Adipocyte (in vitro differentiated cells): Measurements from ENCODE around the gene UBN2.

Source experiments
- DNase-seq: peaks from one replicate; pipeline ENCODE4 v3.0.0-alpha.2; 2015; ENCODE audit warnings: low read depth
- H3K27me3 ChIP-seq: replicated peaks from 2 replicates; pipeline ENCODE4 v1.7.0; 2013; ENCODE audit warnings: mild to moderate bottlenecking, low read length, moderate library complexity; ENCODE audit not compliant: control insufficient read depth, insufficient read depth
- H3K36me3 ChIP-seq: 2 replicates; pipeline ENCODE4 v1.7.0; 2013; ENCODE audit warnings: low read length, mild to moderate bottlenecking, moderate library complexity; ENCODE audit not compliant: control insufficient read depth, insufficient read depth, severe bottlenecking
- H3K4me1 ChIP-seq: 2 replicates; pipeline ENCODE4 v1.7.0; 2013; ENCODE audit warnings: mild to moderate bottlenecking, low read length, moderate library complexity; ENCODE audit not compliant: control insufficient read depth, insufficient read depth
- H3K4me3 ChIP-seq: 2 replicates; pipeline ENCODE4 v1.7.0; 2013; ENCODE audit warnings: mild to moderate bottlenecking, low read length, moderate library complexity
- H3K9ac ChIP-seq: 2 replicates; pipeline ENCODE4 v1.7.0; 2013; ENCODE audit warnings: mild to moderate bottlenecking, low read length, moderate library complexity
- H3K9me3 ChIP-seq: 2 replicates; pipeline ENCODE4 v1.7.0; 2013; ENCODE audit warnings: mild to moderate bottlenecking, low read length, moderate library complexity; ENCODE audit not compliant: control insufficient read depth

UBN2 gene

GRCh38 chr7:139334399-139335150 lies 103.5 kb downstream of the UBN2 start:
- Histone ChIP-seq H3K36me3 (no peaks in the 10 kb centered on the region), H3K4me1 (peaks cover under 1% of the 10 kb centered on the region), H3K9me3 (no peaks in the 10 kb centered on the region), H3K4me3 (no peak overlapping the region), H3K27me3 (no peaks in the 10 kb centered on the region), H3K9ac (no peak overlapping the region)
- no peak for DNase-seq

GRCh38 chr7:139339025-139339424 lies 108.0 kb downstream of the UBN2 start:
- H3K4me3 ChIP-seq = no peak overlapping the region
- peaks cover 10% of the 10 kb centered on the region for H3K4me1 ChIP-seq
- no peaks in the 10 kb centered on the region for H3K36me3 ChIP-seq
- no peak for DNase-seq
- H3K9ac ChIP-seq = no peak overlapping the region
- peaks cover 2% of the 10 kb centered on the region for H3K9me3 ChIP-seq
- H3K27me3 ChIP-seq = no peaks in the 10 kb centered on the region

- Histone ChIP-seq H3K4me3 (peak overlapping the region; percentile 99), H3K27me3 (no peaks in the 10 kb centered on the region), H3K4me1 (peaks cover 10% of the 10 kb centered on the region), H3K9me3 (peaks cover 2% of the 10 kb centered on the region), H3K9ac (peak overlapping the region; percentile 100), H3K36me3 (no peaks in the 10 kb centered on the region)
- no peak for DNase-seq
Observed at GRCh38 chr7:139339698-139340036, 108.6 kb downstream of the UBN2 start.

- H3K4me1 ChIP-seq = peaks cover 10% of the 10 kb centered on the region
- peak overlapping the region; percentile 100 for H3K9ac ChIP-seq
Observed at GRCh38 chr7:139340037-139340807, 109.2 kb downstream of the UBN2 start.

GRCh38 chr7:139340808-139341057 lies 109.7 kb downstream of the UBN2 start:
- Histone ChIP-seq H3K36me3 (peaks cover 5% of the 10 kb centered on the region), H3K27me3 (no peaks in the 10 kb centered on the region), H3K9me3 (peaks cover 2% of the 10 kb centered on the region), H3K4me3 (peak overlapping the region; percentile 99), H3K9ac (peak overlapping the region; percentile 100), H3K4me1 (peaks cover 10% of the 10 kb centered on the region)
- no peak for DNase-seq

More at GRCh38 chr7:139340037-139340807, 109.2 kb downstream of the UBN2 start:
- no peaks in the 10 kb centered on the region for H3K27me3 ChIP-seq
- peaks cover 2% of the 10 kb centered on the region for H3K9me3 ChIP-seq
- DNase-seq = peak; percentile 99
- H3K36me3 ChIP-seq = peaks cover under 1% of the 10 kb centered on the region
- H3K4me3 ChIP-seq = peak overlapping the region; percentile 99

GRCh38 chr7:139341058-139341775 lies 110.2 kb downstream of the UBN2 start, which contains the start of gene FMC1:
Gene FMC1 (plus strand): TSS chr7:139341337. CDS start chr7:139341385, 48 bp downstream.
- Histone ChIP-seq H3K36me3 (peaks cover 10% of the 10 kb centered on the region), H3K4me3 (peak within 1 kb of the TSS; percentile 99), H3K27me3 (no peaks in the 10 kb centered on the region), H3K9ac (peak within 1 kb of the TSS; percentile 100), H3K4me1 (peaks cover 10% of the 10 kb centered on the region), H3K9me3 (peaks cover 2% of the 10 kb centered on the region)
- DNase-seq = peak; percentile 96

- Histone ChIP-seq H3K27me3 (no peaks in the 10 kb centered on the region), H3K9me3 (peaks cover 2% of the 10 kb centered on the region)
Observed at GRCh38 chr7:139341776-139342226, 110.8 kb downstream of the UBN2 start.

GRCh38 chr7:139345042-139345441 lies 114.0 kb downstream of the UBN2 start:
- Histone ChIP-seq H3K27me3 (no peaks in the 10 kb centered on the region), H3K9me3 (no peaks in the 10 kb centered on the region), H3K9ac (no peak overlapping the region), H3K4me3 (no peak overlapping the region), H3K36me3 (peaks cover 25% of the 10 kb centered on the region), H3K4me1 (peaks cover 7% of the 10 kb centered on the region)
- no peak for DNase-seq

More at GRCh38 chr7:139341776-139342226, 110.8 kb downstream of the UBN2 start:
- Histone ChIP-seq H3K9ac (peak overlapping the region; percentile 100), H3K36me3 (peaks cover 16% of the 10 kb centered on the region), H3K4me3 (peak overlapping the region; percentile 99), H3K4me1 (peaks cover 10% of the 10 kb centered on the region)
- DNase-seq = no peak

- Histone ChIP-seq H3K4me3 (no peak overlapping the region), H3K4me1 (peaks cover 11% of the 10 kb centered on the region), H3K36me3 (peaks cover 20% of the 10 kb centered on the region), H3K27me3 (no peaks in the 10 kb centered on the region), H3K9me3 (no peaks in the 10 kb centered on the region), H3K9ac (no peak overlapping the region)
- no peak for DNase-seq
Observed at GRCh38 chr7:139351027-139351426, 120.0 kb downstream of the UBN2 start.

- H3K36me3 ChIP-seq = peaks cover 3% of the 10 kb centered on the region
- no peaks in the 10 kb centered on the region for H3K9me3 ChIP-seq
- DNase-seq = no peak
- H3K9ac ChIP-seq = no peak overlapping the region
- no peak overlapping the region for H3K4me3 ChIP-seq
- H3K4me1 ChIP-seq = peaks cover 16% of the 10 kb centered on the region
- no peaks in the 10 kb centered on the region for H3K27me3 ChIP-seq
Observed at GRCh38 chr7:139354729-139355128, 123.7 kb downstream of the UBN2 start.

- Histone ChIP-seq H3K4me3 (no peak overlapping the region), H3K9me3 (no peaks in the 10 kb centered on the region), H3K27me3 (no peaks in the 10 kb centered on the region), H3K4me1 (peaks cover 16% of the 10 kb centered on the region), H3K9ac (no peak overlapping the region), H3K36me3 (peaks cover 3% of the 10 kb centered on the region)
- peak; percentile 27 for DNase-seq
Observed at GRCh38 chr7:139355320-139355719, 124.3 kb downstream of the UBN2 start.
